RCC 7860 (cell line): ENCODE data around the gene ASIC4.

Experiments
- DNase-seq: peaks from one replicate; pipeline ENCODE4 v3.0.0-alpha.2; 2015; ENCODE audit warnings: low spot score
- FAIRE-seq: peaks from 2 replicates; lab custom pipeline; 2012; peaks lifted over from hg19 to GRCh38; lab: Jason Lieb, UNC

ASIC4 gene

DNA sequence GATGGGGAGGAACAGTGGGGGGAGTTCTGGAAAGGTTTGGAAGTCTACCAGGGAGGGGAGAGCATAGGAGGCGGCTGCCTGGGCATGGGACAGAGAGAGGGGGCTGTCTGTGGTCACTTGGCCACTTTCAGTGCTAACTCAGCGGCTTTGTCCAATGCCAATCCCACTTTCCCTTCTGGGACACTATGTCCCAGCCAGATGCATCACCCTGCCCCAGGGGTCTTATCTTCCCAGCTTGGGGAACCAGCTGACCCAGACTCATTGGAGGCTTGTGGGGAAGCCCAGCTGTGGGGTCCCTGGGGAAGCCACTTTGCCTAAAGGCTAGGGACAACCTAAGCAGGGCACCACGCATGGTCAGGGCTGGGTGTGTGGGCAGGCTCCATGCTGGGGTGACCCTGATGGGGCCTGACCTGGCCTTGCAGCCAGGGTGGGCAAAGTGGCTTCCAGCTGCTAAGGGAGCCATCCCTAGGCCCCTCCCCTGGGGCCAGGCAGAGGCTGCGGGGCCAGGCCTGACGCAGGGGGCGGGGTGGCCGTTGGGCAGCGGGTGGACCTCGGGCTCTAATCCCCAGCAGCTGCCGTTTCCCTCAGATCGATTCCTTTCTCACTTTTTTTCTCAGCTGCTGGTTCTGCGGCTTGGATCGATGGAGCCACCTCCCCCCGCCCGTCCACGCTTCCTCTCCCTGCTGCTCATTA is 1.6 kb upstream of the ASIC4 start:
- FAIRE-seq (no peak), DNase-seq (no peak)

DNA sequence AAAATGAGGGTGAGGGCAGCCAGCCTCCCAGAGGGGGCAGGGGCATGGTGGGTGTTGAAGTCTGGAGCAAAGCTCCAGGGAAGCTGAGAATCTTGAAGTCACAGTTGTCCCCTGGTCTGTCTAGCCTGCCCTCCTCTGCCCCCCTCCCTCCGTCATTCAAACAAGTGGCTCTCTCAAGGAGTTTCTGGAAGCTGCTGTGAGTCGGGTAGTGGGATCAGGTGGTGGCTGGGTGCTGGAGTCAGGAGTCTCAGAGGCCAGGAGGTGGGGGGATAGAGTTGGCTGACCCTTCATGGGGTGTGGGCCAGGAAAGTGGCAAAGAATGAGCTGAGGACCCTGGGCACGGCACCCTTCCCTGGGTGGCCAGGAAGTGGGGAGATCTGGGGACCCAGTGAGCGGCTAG is 495 bp upstream of the ASIC4 start:
- FAIRE-seq (no peak), DNase-seq (no peak)

DNA sequence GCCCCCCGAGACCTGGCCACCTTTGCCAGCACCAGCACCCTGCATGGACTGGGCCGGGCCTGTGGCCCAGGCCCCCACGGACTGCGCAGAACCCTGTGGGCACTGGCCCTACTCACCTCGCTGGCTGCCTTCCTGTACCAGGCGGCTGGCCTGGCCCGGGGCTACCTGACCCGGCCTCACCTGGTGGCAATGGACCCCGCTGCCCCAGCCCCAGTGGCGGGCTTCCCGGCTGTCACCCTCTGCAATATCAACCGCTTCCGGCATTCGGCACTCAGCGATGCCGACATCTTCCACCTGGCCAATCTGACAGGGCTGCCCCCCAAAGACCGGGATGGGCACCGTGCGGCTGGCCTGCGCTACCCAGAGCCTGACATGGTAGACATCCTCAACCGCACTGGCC is 554 bp downstream of the ASIC4 start:
- FAIRE-seq (no peak), DNase-seq (no peak)

DNA sequence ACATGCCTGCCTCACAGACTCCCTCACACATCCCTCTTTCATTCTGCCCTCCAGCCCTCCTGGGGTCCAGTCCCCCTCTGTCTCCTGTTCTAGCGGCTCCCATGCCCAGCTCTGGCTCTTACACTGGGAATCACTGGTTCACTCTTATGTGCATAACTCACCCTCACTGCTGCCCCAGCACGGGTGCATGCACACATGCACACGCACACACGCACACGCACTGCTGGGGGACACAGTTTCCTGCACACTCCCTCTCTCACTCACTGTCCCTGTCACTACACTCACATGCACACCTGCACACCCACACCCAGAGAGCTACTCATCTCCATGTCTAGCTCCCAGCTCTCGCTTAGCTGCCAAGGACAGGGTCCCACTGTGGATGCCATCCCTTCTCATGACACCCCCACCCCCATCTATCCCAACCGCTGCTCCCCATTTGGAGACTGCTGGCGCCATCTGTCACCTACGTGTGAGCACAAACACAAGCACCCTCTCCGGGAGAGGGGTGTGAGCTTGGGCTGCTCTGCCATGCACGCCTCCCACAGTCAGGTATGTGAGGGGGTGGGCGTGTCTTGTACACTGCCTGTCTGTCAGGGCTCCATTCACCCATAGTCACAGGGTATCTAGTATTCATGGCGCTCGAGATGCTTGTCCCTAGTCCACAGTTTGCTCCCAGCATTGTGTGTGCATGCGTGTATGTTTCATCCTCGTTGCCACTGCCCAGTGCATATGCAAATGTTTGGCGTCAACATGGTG is 1.8 kb downstream of the ASIC4 start:
- no peak for FAIRE-seq
- DNase-seq, result no peak

DNA sequence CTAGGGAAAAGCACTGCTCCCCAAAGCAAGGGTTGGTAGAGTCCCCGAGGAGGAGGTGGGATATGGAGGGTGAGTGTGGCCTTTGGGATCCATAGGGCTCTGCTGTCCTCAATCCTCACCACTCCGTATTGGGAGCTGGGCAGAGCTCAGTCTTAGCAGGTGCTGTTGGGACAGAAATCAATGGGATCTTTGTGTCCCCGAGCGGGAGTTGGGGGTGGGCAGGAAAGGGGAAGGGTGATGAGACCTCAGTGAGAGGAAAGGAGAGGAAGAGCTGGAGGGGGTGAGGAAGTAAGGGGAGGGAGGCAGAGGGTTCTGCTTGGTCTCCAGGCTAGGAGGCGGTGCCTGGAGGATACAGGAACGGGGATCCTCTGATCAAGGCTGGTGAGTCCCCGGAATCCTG is 2.6 kb downstream of the ASIC4 start:
- DNase-seq, result no peak
- no peak for FAIRE-seq

DNA sequence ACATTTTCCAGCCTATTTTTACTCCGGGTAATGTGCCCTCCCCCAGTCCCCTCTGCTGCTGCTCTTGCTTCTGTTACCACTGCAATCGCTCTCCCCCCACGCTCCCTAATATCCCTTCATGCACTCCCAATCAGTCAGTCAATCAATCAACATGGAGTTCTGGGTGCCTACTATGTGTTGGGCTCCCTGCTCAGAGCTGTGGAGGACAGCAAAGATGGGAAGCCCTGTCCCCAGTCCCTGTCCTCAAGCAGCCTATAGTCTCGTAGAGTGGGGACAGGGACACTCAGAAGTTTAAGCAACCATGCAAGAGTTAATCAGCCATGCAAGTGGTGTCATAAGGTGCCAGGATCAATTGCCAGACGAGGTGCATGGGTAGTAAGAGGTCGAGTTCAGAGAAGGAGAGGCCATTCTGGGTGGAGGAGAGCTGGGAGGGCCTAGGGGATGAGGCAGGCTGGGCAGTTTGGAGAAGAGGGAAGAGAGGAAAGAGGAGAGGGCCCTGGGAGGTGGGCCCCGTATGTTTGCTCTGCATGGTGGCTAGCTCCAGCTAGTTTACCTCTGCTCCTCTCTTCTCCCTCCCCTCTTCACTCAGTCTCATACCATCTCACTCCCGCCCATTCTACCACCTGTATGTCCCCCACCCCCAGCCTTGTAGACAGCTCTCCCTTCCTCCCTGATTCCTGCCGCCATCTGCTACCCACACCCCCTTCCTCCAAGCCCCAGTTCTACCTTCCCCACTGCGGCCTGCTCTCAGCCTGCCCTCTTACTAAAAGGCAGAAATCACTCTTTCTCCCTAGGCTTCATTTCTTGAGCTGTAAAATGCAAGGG is 3.9 kb downstream of the ASIC4 start:
- DNase-seq, result no peak
- FAIRE-seq, result no peak

DNA sequence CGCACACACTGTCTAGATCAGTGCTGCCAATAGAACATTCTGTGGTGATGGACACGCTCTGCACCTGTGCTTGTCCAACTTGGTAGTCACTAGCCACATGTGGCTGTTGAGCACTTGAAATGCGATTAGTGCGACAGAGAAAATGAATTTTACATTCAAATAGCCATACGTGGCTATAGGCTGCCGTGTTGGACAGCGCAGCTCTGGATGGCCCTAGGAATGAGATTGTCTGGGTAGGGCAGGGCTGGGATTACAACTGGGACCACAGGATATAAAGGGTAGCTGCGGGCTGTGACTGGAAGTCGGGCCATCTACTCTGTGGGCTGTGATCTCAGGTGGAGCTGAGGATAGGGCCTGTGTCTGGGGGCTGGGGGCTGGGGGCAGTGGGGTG is 5.2 kb downstream of the ASIC4 start:
- no peak for DNase-seq
- no peak for FAIRE-seq

DNA sequence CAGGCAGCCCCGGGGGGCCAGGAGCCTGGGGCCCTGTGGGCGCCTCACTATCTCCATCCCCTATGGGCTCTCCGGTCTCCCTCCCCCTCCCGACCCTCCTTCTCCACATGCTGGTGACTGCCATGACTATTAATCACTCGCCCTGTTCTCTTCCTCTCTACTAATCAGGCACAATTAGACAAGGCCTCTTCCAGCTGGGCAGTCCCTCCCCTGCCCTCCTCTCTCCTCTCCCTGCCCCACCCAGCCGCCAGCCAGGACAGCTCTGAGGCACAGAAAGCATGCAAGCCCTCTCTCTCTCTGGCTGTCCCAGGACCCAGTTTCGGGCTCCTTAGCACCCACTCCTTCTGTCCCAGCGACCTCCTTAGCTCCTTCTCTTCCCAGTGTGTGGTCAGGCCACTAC is 5.8 kb downstream of the ASIC4 start:
- FAIRE-seq (no peak), DNase-seq (no peak)

DNA sequence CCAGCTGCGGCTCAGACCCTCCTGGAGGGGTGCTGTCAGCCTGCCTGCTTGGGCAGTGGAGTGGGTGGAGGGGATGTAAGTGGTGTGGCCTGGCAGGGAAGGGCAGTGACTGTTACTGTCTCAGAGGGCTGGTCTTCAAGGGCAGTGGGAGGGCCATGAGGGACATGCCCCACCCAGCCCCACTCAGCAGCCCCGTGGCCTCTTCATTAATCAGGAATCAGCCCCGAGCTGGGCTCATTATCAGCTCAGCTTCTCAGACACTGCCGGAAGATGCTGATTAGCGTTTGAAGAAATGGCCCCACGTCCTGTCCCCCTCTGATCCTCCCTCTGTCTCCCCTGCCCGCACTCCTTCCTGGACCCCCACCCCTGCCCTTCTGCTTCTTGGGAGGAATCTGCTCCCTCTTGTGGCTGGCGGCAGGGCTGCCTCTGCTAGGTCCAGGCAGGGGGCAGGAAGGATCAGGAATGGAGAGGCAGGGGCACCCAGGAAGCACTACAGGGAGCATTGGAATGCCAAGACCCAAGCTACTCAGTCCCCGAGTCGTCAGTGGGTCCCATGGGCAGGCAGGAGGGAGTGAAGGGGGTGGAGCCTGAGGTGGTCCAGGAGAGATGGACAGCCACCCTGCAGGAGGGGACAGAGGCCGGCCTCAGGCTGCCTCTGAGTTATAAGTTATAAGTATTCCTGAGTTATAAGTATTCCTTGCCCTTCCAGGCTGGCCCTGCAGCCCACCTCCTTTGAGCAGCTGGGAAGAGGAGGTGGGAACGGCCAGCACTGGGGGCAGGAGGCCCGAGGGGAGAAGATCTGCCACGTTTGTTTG is 7.0 kb downstream of the ASIC4 start:
- DNase-seq (peak; percentile 24), FAIRE-seq (no peak)

DNA sequence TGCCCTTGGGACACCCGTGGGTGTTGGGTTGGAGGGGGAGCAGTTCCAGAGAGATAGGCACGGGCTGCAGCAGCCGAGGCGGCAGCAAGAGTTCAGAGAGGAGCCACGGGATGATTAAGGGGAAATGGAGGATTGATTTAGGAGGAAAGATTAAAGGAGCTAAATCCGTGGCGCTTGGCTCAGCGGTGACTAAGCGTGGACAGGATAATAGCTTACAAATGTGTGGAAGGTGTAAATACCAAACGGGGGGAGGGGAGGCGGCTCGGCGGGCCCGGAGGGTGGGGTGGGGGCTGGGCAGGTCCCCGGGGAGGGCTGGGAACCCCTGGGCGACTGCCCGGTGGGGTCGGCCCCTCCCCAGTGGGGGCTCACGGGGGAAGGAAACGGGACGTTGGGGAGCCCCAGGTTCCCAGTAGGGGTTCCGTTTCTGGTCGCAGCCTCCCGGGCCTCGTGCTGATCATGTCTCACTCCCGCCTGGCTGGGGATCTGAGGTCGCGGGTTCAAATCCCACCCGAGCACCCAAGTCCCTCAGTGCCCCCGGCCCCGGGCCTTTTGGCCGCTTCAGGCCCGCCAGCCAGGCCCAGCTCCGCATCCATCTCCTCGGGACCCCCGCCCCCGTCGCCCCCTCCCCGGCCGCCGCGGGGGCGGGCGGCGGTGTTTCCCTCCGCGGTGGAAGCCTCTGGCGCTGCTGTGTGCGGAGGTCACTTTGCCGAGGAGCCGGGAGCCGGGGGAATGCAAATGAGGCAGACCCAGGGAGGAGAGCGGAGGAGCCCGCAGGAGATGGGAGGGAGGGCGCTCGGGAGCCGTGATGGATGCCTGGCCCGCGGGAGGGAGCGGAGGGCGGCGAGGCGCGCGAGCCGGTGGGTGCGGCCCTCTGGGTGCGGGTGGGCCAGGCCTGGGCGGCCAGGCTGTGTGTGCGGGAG is 8.1 kb downstream of the ASIC4 start:
- FAIRE-seq, result no peak
- peak; percentile 43 for DNase-seq

DNA sequence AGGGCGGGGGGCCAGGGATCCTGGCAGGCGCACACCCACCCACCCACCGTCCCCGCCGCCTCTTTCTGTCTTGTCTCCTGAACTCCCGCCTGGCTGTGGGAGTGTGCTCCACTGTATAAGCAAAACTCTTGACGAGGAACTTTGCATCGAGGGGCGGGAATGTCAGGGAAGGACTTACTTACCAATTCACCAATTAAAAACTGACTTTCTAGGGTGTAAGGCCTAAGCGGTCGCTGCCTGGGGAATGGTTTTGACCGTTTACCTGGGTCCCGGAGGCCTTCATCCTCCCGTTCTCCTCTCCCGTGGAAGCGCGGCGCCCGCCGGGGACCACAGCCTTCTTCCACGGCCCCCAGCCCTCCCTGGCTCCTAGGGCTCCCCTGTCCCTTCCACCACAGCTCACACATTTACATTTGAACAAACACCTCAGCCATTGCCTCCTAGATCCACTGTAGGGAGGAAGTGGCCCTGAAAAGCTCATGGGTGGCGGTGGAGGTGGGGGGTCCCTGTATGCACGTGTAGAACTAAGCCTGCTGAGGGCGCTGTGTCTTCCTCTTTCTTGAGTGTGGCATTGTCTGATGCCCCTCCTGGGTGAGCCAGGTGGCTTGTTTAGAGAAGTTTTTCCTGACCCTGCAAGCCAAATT is 8.9 kb downstream of the ASIC4 start:
- no peak for FAIRE-seq
- DNase-seq, result no peak

DNA sequence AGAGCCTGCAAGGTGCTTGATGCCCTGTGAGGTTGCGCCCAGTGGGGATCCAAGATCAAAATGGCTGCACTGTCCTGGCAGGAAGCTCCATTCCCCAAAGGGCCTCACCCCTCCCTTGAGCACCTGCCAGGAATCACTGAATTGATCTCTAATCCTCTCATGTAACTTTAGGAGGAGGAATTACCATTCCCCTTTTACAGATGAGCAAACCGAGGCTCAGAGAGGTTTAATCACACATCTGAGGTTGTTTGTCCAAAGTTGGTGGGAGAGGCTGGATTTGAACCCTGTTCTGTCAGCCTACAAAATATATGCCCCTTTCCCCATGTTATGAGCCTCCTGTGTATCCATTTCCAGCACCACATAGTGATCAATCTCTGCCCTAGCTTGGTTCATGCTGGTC is 10.5 kb downstream of the ASIC4 start:
- no peak for DNase-seq

DNA sequence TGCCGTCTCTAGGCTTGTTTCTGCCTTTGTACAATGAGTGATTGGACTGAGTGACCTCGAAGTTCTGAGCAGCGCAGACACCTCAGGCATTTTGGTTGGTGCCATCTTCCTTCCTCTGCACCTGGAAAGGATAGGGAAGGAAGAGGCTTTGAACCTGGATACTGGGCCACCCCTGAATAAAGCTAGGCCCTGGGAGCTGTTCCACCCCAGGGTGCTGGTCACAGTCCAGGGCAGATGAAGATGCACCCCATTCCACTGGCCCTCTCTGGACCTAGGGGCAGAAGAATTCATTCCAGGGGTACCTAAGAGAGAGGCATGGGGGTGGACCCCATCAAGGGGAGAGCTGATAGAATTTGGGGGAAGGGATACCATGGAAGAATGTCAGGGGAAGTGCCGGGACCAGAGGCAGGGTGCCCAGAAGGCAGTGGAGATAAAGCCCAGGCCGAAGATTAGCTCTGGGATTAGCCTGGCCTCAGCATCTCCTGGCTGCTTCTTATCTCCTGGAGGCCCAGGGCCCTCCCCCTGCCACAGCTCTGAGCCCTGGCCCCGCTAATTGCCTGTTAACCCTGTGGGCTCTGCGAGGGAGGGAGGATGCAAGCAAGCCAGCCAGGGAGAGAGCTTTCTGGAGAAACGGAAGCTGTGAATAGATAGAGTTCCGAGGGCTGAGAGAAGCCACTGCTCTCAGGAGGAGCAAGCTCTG is 11.4 kb downstream of the ASIC4 start:
- no peak for DNase-seq

More for the DNA sequence above, 10.5 kb downstream of the ASIC4 start:
- no peak for FAIRE-seq

DNA sequence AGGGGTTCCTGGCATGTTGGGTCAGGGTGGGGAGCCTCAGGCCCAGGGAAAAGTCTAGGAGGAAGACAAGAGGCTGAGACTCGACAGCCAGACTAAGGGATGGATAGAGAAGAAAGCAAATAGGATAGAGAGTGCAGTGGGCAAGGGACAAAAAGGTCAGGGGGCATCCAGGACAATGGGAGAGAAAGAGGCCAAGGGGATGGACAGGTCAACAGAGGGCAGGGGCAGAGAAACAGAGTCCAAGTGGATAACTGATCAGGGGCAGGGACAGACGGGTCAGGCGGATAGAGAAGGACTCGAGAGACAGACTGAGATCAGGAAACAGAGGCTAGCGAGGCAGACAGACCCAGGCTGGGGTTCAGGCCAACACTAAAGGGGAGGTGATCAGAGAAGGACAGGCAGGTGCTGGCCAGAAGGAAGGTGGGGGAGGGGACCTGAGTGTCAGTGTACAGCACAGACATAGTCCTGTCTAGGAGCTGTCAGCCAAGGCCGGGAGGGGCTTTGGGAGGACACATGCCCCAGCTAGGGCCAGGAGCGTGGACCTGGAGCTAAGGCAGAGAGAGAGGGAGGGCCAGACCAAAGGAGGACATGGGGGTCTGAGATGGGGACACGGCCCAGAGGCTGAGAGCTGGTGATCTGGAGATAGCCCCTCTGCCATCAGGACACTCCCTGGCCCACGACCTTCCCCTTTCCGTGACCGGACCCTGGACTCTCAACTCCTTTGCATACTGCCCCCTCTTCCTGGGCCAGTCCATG is 12.2 kb downstream of the ASIC4 start:
- DNase-seq, result no peak
- FAIRE-seq, result no peak

More for the DNA sequence above, 11.4 kb downstream of the ASIC4 start:
- no peak for FAIRE-seq

DNA sequence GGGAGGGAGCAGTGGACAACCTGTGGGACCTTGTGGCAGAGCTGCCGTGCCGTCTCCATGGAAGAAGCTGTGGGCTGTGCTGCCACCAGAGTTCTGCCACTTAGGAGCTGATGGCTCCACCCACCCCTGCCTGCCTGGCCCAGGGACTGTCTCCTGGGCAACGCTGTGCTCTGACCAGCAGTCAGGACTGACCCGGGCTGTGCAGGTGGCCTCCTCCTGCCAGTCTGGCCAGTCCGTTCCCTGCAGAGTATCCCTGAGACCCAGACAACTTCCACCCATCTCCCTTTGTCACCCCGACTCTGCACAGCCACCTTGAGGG is 12.8 kb downstream of the ASIC4 start:
- no peak for FAIRE-seq
- DNase-seq, result no peak

DNA sequence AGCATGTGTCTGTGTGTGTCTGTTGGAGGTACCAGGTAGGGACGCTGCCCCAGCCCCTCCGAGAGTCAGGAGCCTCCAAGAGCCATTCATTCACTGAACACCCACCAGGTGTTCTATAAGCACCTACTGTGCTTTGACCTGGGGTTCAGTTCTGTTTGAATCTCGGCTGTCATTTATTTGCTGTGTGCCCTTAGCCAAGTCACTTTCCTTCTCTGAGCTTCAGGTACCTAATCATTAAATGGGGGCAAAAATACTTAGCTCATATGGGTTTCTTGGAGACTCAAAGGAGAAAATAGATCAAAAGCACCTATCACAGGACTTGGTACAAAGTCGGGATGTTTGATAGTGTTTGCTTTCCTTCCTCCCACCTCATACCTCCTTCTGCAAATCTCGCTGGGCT is 13.2 kb downstream of the ASIC4 start:
- no peak for DNase-seq
- no peak for FAIRE-seq

DNA sequence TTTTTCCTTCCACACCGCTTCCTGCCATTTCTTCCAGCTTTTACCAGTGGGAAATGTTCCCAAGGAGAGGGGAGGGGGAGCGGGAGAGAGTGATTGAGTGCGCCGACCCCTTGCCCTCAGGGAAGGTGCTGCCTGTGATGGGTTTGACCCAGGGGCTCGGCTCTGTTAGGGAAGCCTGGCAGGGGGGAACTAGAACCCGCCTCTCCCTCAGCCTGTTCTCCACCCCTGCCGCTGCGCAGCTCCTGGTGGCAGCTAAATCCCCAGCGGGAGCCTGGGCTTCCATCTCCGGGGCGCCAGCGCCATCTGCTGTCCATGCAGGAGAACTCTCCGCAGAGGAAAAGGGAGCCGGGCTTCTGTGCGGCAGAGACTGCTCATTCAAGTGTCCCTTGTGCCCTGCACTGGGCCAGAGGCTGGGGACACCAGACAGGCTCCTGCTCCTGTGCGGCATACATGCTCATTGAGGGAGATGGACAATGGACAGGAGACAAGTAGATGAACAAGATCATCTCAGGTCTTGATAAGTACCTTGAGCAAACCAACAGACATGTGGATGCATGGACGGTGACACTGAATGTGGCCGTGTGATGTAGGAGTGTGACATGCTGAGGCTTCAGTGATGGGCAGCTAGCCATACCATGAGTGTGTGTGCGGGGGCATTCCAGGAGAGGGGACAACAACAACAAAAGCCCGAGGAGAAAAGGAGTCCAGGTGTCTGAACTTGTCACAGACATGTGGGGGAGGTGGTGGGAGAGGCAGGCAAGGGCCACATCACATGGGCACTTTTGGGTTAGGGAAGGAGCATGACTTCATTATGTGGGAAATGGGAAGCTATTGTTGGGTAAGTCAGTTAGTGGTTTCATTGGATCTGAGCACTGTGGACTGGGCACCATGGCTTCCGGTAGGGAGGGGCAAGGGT is 16.0 kb downstream of the ASIC4 start:
- FAIRE-seq (no peak), DNase-seq (peak; percentile 70)
